ENCODE data around the gene RCSD1.

DNA sequence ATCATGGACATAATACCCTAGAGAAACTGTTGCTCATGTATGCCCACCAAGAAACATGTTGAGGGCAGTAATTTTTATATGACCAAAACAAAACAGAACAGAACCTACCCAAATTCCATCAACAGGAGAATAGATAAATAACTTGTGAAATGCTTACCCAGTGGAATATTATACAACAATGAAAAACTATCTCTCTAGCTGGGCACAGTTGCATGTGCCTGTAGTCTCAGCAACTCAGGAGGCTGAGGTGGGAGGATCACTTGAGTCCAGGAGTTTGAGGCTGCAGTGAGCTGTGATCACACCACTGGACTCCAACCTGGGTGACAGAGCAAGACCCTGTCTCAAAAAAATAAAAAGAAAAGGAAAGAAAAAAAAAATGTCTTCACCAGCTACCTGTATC, 37.6 kb upstream of the RCSD1 start:
- no peak for TF ChIP-seq TAF1 (IDR thresholded peaks at IDR 0.05; ENCODE audit: low read depth, low read length)
- TF ChIP-seq SPI1 (IDR thresholded peaks at IDR 0.05; ENCODE audit: low read depth, low read length), result no peak
- TF ChIP-seq POLR2A (IDR thresholded peaks at IDR 0.05; ENCODE audit: low read depth, low read length), result no peak

Data from GM12891 (cell line).